ENCODE data around the gene WASHC4. TPM values are rescaled to one million over a fixed set of nuclear protein-coding genes. Genes with fewer than 3 reads are reported as not detected.

Gene WASHC4
- total RNA-seq, 1 donor from 2014 or later: 50.9 TPM

DNA sequence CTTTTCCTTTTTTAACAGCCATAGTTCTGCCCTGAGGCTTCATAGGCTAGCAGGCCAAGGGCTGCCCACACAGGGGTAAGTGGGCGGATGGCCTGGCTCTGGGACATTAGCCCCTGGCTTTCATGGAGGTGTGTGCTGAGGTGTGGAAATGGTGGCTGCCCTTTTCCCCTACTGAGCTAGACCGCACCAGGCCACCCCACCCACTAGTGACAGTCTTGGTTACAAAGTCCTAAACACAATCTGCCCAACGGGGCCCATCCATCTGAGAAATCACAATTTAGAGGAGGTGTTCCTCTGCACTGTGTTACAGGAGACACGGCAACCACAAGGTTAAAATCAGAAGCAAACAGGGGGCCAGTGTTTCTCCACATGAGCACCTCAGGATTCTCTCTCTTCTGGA, 92.9 kb downstream of the WASHC4 start:
- peaks cover 28% of the 10 kb centered on the region for H3K36me3 Mint-ChIP-seq
- no peak for DNase-seq (ENCODE audit: low spot score in 2 of 2, unreplicated experiment in 2 of 2)
- H3K4me1 Mint-ChIP-seq: no peaks in the 10 kb centered on the region
- no peaks in the 10 kb centered on the region for H3K27me3 Mint-ChIP-seq (ENCODE audit: low read depth)
- no peak overlapping the region for H3K4me3 Mint-ChIP-seq
- TF ChIP-seq, protein P1, sequence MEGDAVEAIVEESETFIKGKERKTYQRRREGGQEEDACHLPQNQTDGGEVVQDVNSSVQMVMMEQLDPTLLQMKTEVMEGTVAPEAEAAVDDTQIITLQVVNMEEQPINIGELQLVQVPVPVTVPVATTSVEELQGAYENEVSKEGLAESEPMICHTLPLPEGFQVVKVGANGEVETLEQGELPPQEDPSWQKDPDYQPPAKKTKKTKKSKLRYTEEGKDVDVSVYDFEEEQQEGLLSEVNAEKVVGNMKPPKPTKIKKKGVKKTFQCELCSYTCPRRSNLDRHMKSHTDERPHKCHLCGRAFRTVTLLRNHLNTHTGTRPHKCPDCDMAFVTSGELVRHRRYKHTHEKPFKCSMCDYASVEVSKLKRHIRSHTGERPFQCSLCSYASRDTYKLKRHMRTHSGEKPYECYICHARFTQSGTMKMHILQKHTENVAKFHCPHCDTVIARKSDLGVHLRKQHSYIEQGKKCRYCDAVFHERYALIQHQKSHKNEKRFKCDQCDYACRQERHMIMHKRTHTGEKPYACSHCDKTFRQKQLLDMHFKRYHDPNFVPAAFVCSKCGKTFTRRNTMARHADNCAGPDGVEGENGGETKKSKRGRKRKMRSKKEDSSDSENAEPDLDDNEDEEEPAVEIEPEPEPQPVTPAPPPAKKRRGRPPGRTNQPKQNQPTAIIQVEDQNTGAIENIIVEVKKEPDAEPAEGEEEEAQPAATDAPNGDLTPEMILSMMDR (IDR thresholded peaks at IDR 0.05; ENCODE audit: unreplicated experiment): no peak
- no peak overlapping the region for H3K27ac Mint-ChIP-seq
- H3K9me3 Mint-ChIP-seq: no peaks in the 10 kb centered on the region

DNA sequence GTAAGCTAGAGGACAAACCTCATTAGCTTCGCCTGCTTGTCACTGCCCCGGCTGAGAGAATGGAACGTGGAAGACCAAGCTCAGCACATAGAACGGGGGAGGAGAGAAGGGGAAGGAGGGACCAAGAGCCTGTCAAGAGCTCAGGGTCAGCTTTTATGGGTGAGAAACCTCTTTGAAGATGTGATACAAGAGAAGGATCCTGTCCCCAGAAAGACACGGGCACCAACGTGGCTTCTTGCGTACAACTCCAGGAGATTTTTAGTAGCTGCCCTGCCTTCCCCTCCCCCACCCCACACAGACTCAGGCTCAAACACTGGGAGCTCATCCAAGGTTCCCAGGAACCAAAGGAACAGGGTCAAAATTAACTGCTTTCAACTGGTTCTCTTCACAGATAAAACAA, 93.8 kb downstream of the WASHC4 start:
- Mint-ChIP-seq H3K9me3 (no peaks in the 10 kb centered on the region), H3K36me3 (peaks cover 33% of the 10 kb centered on the region), H3K4me1 (no peaks in the 10 kb centered on the region), H3K4me3 (no peak overlapping the region), H3K27me3 (ENCODE audit: low read depth) (no peaks in the 10 kb centered on the region), H3K27ac (no peak overlapping the region)
- no peak for DNase-seq (ENCODE audit: low spot score in 2 of 2, unreplicated experiment in 2 of 2)
- TF ChIP-seq, protein P1 (IDR thresholded peaks at IDR 0.05; ENCODE audit: unreplicated experiment): no peak

DNA sequence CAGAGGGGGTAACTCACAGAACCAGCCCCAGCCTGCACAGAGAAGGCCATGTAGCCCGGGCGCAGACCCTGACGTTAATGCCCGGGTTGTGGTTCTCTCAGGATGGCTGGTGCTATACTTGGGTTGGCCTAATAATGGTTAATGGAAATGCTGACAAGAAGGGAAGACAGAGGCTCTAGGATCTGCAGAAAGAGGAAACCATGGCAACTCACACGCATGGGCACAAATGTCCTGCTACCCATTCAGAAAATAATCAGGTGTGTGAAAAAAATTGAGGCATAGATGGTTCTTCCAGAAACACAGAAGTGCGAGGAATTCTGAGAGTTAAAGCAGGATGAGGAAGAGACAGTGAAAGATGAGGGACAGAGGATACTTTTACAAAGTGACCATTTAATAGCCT, 94.7 kb downstream of the WASHC4 start:
- Mint-ChIP-seq H3K4me1 (no peaks in the 10 kb centered on the region), H3K27me3 (ENCODE audit: low read depth) (no peaks in the 10 kb centered on the region), H3K9me3 (no peaks in the 10 kb centered on the region), H3K36me3 (peaks cover 35% of the 10 kb centered on the region), H3K4me3 (no peak overlapping the region), H3K27ac (no peak overlapping the region)
- TF ChIP-seq, protein P1 (IDR thresholded peaks at IDR 0.05; ENCODE audit: unreplicated experiment): no peak
- DNase-seq (ENCODE audit: low spot score in 2 of 2, unreplicated experiment in 2 of 2): no peak

DNA sequence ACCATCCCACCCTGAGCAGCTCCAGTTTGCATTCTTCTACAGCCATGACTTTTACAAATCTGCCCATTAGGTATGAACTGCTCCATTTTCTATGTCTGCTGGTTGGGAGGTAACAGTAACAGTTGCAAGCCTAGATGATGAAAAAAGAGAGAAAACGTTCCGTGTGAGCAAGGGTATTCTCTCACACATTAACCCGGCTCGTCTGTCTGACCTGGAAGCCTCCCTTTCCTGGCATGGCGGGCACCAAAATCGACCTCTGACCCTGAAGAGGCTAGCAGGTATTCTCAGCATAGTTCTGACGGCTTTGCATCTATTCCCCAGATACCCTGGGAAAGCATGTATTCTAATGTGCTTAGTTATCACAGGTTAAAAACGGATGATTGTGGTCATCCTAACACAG, 96.6 kb downstream of the WASHC4 start:
- H3K4me3 Mint-ChIP-seq: no peak overlapping the region
- no peak for DNase-seq (ENCODE audit: low spot score in 2 of 2, unreplicated experiment in 2 of 2)
- no peaks in the 10 kb centered on the region for H3K4me1 Mint-ChIP-seq
- H3K27me3 Mint-ChIP-seq (ENCODE audit: low read depth): no peaks in the 10 kb centered on the region
- no peaks in the 10 kb centered on the region for H3K9me3 Mint-ChIP-seq
- no peak overlapping the region for H3K27ac Mint-ChIP-seq
- peaks cover 34% of the 10 kb centered on the region for H3K36me3 Mint-ChIP-seq
- TF ChIP-seq, protein P1 (IDR thresholded peaks at IDR 0.05; ENCODE audit: unreplicated experiment): no peak

DNA sequence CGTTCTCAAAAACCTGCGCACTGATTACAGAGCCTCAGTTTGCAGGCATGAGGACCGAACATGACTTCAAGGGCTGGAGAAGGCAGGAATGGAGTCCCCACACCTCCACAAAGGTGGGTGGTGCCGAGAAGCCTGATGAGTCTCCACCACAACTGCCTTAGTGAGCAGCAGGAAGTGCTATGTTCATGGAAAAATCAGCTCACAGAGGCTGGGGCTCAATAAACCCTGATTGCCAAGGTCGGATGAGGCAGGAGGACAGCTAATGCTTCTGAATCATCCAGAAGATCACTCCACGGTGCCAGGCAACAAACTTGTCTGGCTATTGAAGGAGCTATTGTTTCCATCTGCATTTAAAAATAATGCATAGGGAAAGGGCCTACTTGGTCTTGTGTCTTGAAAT, 97.4 kb downstream of the WASHC4 start:
- Mint-ChIP-seq H3K9me3 (no peaks in the 10 kb centered on the region), H3K4me1 (no peaks in the 10 kb centered on the region), H3K36me3 (peaks cover 36% of the 10 kb centered on the region), H3K27ac (no peak overlapping the region), H3K27me3 (ENCODE audit: low read depth) (no peaks in the 10 kb centered on the region), H3K4me3 (no peak overlapping the region)
- TF ChIP-seq, protein P1 (IDR thresholded peaks at IDR 0.05; ENCODE audit: unreplicated experiment): no peak
- DNase-seq (ENCODE audit: low spot score in 2 of 2, unreplicated experiment in 2 of 2): no peak

Measured in mesothelial cell of epicardium (in vitro differentiated cells).